Neural cell (in vitro differentiated cells): Measurements from ENCODE around the gene TNFAIP1.

ENCODE experiments used
- CTCF ChIP-seq: fragments of 450-650 bp; IDR thresholded peaks from 2 replicates; pipeline ENCODE4 v1.5.1; 2014; ENCODE audit warnings: antibody characterized with exemption, mild to moderate bottlenecking, moderate library complexity; ENCODE audit not compliant: poor library complexity, severe bottlenecking
- EP300 ChIP-seq: fragments of 450-650 bp; conservative IDR thresholded peaks from 2 replicates; pipeline ENCODE4 v1.6.1; 2014; ENCODE audit warnings: antibody characterized with exemption, mild to moderate bottlenecking, moderate library complexity; ENCODE audit not compliant: poor library complexity, severe bottlenecking
- POLR2AphosphoS5 ChIP-seq: IDR thresholded peaks from 2 replicates; pipeline ENCODE4 v1.6.1; 2012
- RAD21 ChIP-seq: fragments of 450-650 bp; conservative IDR thresholded peaks from 2 replicates; pipeline ENCODE4 v1.6.1; 2014; ENCODE audit warnings: antibody characterized with exemption, mild to moderate bottlenecking, moderate library complexity
- REST ChIP-seq: IDR thresholded peaks from 2 replicates; pipeline ENCODE4 v1.6.1; 2012; ENCODE audit warnings: borderline replicate concordance
- TAF1 ChIP-seq: IDR thresholded peaks from 2 replicates; pipeline ENCODE4 v1.6.1; 2012; ENCODE audit warnings: low read depth

GRCh38 chr17:28295677-28296578 is 39.6 kb upstream of the TNFAIP1 start:
- TF ChIP-seq CTCF (no peak), EP300 (no peak), RAD21 (no peak), REST (no peak), POLR2AphosphoS5 (no peak), TAF1 (no peak)
